Measurements from ENCODE around the gene RASL12.
"Not testable (repeated sequence)": the region's sequence is repeated elsewhere in the genome, so short reads cannot be mapped to it uniquely, and the experiment has no call there.

The RASL12 gene

GRCh38 chr15:65102912-65103311, 35.1 kb upstream of the RASL12 start:
- no peak for TF ChIP-seq CTCF (IDR thresholded peaks at IDR 0.05; ENCODE audit: insufficient read depth, missing control alignments)
- no peak for DNase-seq (ENCODE audit: insufficient read length, low spot score)
- FAIRE-seq = no peak

GRCh38 chr15:65101891-65102708, 34.3 kb upstream of the RASL12 start:
- TF ChIP-seq CTCF (IDR thresholded peaks at IDR 0.05; ENCODE audit: insufficient read depth, missing control alignments) = no peak
- DNase-seq (ENCODE audit: insufficient read length, low spot score) (no peak), FAIRE-seq (no peak)

- no peak for FAIRE-seq
Measured at GRCh38 chr15:65101411-65101890, 33.7 kb upstream of the RASL12 start.

GRCh38 chr15:65100442-65100841, 32.7 kb upstream of the RASL12 start:
- no peak for TF ChIP-seq CTCF (IDR thresholded peaks at IDR 0.05; ENCODE audit: insufficient read depth, missing control alignments)
- no peak for FAIRE-seq
- no peak for DNase-seq (ENCODE audit: insufficient read length, low spot score)

More at GRCh38 chr15:65101411-65101890, 33.7 kb upstream of the RASL12 start:
- TF ChIP-seq CTCF (IDR thresholded peaks at IDR 0.05; ENCODE audit: insufficient read depth, missing control alignments) = peak; percentile 67
- no peak for DNase-seq (ENCODE audit: insufficient read length, low spot score)

GRCh38 chr15:65099801-65100200, 32.0 kb upstream of the RASL12 start:
- DNase-seq (ENCODE audit: insufficient read length, low spot score); FAIRE-seq: not testable (repeated sequence)

- no peak for TF ChIP-seq CTCF (IDR thresholded peaks at IDR 0.05; ENCODE audit: insufficient read depth, missing control alignments)
- DNase-seq (ENCODE audit: insufficient read length, low spot score) (no peak), FAIRE-seq (no peak)
Measured at GRCh38 chr15:65099336-65099735, 31.5 kb upstream of the RASL12 start.

- no peak for TF ChIP-seq CTCF (IDR thresholded peaks at IDR 0.05; ENCODE audit: insufficient read depth, missing control alignments)
- FAIRE-seq = no peak
- no peak for DNase-seq (ENCODE audit: insufficient read length, low spot score)
Measured at GRCh38 chr15:65097651-65098263, 30.0 kb upstream of the RASL12 start.

All from D721Med (cell line).